Erythroblast (primary cell): Measurements from ENCODE around the gene THEM4.

Experiments
- DNase-seq, 2 experiments: peaks; one replicate each; lab custom pipeline; 2025; lab: John Stamatoyannopoulos, UW
- GATA1 ChIP-seq: IDR thresholded peaks from 2 replicates; pipeline ENCODE4 v1.6.1; 2011; ENCODE audit warnings: low read depth, mild to moderate bottlenecking, control low read depth, low read length, moderate library complexity
- POLR2A ChIP-seq: IDR thresholded peaks from 2 replicates; pipeline ENCODE4 v1.6.1; 2011; ENCODE audit warnings: mild to moderate bottlenecking, low read length

The THEM4 gene

DNA sequence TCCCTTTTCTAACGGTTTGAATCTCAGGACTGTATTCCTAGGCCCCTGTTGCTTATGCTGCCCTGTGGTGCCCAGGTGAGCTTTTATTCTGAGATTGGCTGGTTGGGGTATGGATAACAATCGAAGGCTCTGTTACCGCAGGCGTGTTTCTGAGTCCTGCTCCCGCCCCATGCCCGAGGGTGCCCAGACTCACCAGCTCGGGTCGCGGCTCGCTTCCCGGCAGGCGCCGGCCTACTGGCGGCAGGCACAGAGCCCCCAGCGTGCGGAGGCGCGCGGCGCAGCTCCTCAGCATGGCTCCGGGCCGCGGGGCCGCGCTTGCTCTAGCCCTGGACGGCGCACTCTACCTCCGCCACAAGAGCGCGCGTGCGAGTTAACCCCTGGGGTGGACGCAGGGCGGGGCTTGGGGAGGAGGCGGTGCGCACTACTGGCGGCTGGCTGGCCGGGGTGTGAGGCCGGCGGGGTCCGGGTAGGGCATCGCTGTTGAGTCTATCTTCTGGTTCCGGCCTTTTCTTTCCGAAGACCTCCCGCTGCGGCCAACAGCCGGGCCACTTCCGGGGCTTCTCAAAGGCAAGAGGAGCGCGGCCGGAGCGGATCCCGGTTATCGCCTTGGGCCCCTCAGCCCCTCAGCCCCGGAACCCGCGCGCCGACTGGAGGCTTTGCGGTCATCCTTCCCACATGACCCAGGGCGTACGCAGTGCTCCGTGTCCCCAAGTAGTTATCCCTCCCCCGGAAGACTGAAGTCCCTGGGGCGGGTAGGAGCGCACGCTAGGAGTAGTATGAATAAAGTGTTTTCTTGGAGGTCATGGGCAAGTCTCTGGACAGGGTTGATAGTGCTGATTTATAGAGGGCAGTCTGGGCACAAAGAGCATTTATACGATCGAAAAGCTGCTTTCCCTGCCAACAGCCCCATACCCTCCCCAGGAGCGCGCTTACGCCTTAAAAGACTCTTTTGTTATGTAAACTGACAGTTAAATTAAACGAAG is at the start of gene THEM4:
THEM4 (minus strand) TSS at position 345 of the 983 bp plus-strand sequence; CDS start at position 292, 53 bp downstream.
- peak; percentile 94 to 97 for DNase-seq
- no peak for TF ChIP-seq GATA1
- peak; percentile 90 for TF ChIP-seq POLR2A

DNA sequence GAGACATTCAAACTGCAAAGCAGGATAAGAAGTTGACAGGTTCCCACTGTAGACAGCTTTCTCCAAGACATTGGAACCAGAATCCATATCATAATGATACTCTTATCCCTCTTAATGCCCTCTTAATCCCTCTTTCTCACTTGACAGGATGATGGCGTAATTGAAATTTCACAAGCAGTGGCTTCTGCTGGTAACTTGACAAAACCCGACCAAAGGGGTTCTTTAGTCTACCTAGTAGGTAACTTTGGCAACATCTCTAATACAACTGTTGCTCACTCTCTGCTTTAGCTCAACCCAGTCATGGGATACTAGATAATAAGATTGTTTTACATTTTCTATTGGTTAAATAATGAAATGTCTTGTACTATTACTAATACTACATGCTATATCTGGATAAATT is 49.6 kb upstream of the THEM4 start:
- DNase-seq = no peak
- TF ChIP-seq POLR2A (no peak), GATA1 (no peak)

DNA sequence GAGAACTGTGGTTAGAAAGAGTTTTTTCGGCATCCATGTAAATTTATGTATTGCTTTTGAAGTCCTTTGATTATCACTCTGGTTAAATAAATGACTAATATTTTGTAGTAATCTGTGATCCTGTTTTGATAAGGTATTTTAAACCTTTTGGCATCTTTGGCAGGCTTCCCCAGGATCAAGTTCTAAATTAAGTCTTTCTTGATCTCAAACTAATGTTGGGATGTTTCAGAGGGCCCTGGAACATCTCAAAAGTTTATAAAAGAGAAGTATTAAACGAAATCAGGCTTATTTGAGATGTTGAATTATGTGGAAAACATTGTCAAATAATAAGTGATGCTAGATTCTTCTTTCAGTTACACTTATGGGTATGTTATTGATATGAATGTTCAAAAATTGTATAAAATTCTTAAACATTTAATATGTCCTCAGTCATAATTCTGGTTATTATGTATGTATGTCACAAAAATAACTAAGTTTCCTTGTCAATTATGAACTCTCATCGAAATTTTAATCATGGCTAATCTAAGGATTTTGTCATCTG is 47.7 kb upstream of the THEM4 start:
- no peak for DNase-seq
- TF ChIP-seq GATA1 (no peak), POLR2A (no peak)

DNA sequence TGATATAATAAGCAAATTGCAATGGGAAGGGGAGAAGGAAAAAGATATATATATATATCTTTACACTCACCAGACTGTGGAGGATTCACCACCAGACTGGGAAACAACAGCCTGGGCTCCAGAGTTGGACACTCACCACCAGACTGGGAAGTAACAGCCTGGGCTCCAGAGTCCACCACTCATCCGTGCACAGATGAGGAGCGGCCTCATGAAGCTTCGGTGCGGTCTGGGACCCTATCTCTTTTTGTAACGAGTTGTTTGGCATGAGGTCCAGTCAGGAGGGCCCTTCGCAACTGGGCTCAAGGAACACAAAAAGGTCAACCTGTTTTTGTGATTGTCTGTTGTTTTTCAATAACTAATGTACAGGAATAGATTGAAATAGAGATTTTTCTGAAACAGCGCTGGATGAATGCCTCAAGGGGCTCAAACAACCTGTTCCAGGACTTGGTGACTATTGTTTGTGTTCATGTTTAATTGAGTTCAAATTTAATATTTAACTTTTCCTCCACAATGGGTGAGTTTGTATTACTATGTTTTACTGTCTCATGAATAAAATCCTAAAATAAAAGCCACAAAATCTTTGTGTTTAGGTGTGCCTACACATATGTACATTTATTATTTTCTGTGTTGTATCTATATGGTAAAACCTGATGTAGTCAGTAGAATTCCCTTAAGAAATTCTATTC is 44.2 kb upstream of the THEM4 start:
- no peak for DNase-seq
- TF ChIP-seq GATA1 = no peak

DNA sequence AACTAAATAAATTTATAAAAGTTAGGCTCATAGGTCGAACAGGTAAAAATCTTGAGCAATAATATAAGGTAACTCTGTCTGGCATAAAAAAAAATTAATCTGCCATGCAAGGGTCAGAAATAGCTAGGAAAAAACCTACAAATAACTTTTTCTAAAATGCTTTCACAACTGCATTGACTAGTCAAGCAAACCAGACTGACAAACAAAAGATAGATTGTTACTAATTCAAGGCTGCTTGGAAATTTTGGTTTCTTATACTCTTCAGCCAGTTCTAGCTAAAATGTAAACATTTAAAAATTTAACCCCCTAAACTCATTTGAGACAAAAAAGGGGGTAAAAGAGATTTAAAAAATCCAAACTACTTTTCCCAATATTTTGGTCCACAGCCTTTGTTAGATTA is 43.5 kb upstream of the THEM4 start:
- DNase-seq = no peak
- TF ChIP-seq POLR2A (no peak), GATA1 (no peak)

DNA sequence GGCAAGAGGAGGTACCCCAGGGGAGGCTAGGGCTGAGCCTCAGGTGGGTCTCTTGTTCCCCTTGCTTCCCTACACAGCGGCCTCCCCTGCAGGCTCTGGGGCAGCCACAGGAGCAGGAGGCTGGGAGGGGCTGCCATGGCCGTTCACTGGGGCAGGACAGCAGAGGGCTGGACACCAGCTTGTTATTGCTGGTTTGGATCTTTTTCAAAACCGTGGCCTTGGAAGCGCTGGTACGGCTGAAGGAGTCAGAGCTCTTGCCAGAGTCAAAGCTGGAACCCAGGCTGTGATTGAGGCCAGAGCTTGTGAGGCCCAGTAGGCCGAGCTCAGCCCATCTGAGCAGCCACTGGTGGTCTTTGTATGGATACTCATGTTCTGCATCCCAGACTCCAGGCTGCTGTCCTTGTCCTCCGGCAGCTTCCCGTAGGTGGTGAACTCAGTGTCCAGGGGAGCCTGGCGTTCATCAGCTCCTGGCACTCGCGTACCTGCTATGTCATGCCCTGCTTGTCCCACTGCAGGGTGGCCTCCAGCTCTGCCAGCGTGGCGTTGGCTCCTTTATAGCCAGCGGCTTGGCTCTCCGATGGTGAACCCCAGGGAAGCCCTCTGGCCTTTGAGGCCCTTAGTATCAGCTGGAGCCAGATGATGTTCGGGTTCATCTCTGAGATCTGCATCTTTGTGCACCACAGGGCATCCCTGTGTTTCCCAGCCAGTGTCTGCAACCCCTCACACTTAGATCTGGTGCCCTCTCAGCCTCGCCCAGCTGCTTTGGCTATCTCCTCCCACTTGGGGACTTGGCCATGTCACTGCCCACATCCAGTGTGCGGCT is 40.3 kb upstream of the THEM4 start:
- no peak for DNase-seq
- TF ChIP-seq POLR2A (no peak), GATA1 (no peak)

DNA sequence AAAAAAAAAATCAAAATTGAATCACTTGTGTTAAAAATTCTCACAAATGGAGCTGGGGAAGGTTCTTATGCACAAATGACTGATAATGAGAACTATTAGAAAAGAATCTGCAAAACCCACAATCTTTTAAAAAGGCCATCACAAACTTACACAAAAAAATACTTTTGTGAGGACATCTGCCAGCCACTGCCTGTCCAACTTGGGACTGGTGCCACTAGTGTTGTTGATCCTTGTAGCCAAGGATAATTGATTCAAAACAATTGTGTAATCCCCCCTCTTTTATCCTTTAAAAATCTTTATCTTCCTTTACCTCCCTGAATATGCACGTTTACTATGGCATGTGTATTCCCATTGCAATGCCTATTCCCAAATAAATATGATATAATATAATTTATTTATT is 39.2 kb upstream of the THEM4 start:
- DNase-seq = no peak
- TF ChIP-seq POLR2A (no peak), GATA1 (no peak)

DNA sequence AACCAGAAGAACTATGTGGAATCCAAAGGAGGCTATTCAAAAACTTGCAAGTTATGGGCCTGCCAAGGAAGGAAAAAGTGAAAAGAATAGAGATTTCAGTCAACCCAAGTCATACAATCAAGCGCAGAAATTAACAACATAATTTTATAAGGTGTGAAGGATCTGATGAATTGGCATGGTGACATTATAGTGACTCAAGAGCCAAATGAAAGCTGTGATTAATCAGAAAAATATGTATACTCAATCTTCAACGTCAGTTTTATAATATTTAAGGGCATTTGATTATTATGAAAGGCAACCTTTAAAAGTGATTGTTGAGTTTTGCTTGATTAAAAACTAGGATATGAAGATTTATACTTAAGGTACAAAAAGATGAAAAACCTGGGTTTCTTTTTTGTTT is 37.8 kb upstream of the THEM4 start:
- no peak for DNase-seq

DNA sequence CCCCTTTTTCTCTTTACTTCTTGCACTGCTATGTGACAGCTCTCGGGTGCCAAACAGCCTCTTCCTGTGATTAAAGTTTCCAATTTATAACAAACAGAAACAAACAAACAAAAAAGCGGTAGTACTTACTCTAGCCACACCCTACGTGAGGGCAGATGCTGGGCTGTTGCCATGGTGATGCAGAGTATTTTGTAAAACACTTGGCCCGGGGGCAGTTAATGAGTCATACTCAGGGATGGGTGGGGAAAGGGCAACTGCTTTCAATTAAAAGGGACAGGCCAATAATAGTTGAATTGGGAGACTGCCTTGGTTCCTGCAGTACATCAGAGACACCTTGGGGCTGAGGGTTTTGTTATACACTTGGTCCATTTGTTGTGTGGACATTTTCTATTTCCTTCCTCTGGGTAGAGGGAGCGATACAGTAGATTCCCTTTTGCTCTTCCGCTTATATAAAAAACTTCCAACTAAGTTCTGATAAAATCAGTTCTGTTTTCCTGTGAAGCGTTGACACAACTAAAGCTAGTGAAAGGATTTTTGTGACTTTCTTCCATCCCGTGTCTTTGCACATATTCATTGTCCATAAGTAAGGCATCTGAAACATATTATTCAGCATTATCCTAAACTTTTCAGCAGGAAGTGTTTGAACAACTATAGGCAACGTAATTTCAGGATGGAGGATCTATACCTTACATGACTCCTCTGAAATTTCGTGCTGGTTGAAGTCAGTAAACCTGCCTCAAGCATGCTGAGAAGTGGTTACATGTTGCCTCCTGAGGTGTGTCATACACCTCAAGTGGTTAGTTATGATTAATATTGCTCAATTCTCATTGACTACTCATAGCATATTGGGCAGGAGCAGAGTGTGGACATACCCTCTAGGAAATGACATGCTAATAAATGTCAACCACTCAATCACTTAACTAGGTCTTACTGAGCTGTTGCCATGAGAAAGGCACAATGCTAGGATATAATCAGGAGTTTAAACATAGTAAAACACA is 36.7 kb upstream of the THEM4 start:
- peak; percentile 96 for DNase-seq
- peak; percentile 72 for TF ChIP-seq POLR2A
- no peak for TF ChIP-seq GATA1

More for the DNA sequence above, 37.8 kb upstream of the THEM4 start:
- no peak for TF ChIP-seq GATA1
- TF ChIP-seq POLR2A = no peak

DNA sequence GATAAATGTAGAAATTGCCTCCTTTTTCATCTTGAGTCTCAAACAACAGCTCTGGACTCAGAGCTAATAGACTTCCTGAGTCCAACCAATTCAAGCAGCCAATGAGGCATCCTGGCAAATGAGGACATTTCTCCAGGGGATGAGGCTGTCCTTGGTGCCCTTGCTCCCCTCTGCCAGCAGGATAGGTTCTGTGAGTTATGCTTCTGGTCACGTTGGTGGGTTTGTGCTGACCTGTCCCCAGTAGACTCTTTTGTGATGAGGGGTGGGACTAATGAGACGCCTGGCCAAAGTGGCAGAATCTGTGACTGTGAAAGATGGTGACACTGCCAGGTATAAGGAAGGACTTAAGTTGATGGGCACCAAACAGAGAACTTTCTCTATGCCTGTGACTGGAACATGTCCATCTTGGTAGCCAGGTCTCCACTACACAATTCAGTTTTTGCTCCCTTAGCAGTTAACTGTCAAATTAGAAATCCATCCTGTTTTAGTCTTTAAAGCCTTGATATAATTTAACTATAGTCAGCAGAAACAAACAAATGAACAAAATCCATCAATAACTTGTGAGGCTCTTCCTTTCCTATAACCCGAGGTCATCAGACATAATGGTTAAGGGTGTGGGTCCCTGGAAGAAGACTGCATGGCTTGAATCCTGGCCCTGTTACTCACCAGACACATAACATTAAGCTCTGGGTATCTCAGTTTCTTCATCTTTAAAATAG is 35.7 kb upstream of the THEM4 start:
- TF ChIP-seq POLR2A (no peak), GATA1 (no peak)
- no peak for DNase-seq

DNA sequence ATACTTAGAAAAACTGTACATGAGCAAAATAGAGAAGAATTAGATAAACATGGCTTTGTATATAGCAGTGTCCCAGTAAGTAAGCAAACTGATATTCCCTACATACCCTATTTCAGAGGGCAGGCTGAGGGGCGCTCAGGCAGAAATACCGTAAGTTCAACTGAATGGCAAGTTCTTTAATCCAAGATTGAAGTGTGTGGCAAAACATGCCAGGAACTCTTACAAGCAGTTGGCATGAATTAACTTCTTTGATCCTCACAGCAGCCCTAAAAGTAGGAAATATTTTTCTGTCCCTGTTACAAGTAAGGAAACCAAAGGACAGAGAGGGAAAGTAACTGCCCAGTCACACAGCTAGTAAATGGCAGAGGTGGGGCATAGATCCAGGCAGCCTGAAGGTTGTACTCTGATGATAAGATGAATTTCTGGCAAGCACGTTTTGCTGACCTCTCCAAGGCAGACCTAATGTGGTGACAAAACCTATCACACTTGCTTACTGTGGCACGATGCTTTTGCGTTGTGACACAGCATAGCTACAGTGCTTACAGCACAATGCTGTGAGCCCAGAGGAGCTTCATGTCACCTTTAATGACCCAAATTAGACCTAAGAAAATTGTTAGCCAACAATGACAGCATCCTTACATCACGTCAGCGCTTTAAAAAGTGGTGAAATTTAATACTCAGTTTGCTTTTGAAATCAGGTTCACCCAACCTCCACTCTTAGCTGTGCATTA is 35.0 kb upstream of the THEM4 start:
- peak; percentile 91 to 93 for DNase-seq
- TF ChIP-seq GATA1 (no peak), POLR2A (peak; percentile 90)
